Colon (tissue), 2 donors: ENCODE data around the gene DDX25.
"Not testable (repeated sequence)": the region's sequence is repeated elsewhere in the genome, so short reads cannot be mapped to it uniquely, and the experiment has no call there.

Source experiments
- FAIRE-seq: peaks from 2 replicates; lab custom pipeline; 2012; peaks lifted over from hg19 to GRCh38; lab: Jason Lieb, UNC
- donor health status: control.
- donor health status: control.

Gene DDX25

DNA sequence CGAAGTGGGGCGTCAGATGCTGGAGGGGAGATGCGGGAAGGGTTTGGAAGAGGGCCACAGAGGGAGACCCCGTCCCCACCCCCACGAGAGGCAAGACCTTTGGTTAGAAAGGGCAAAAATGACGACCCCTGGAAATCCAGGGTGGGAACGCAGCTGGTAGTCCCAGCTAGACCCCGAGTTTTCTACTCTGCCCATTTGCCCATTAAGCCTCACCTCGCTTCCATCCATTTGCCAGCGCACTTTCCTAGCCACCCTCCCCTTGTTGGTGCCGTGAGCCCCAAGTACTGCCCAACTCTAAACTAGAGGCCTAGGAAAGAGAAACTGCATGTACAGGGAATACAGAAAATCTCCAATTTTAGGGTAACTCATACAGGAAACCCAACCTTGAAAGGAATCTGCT is 370 bp downstream of the DDX25 start:
- no peak for FAIRE-seq

DNA sequence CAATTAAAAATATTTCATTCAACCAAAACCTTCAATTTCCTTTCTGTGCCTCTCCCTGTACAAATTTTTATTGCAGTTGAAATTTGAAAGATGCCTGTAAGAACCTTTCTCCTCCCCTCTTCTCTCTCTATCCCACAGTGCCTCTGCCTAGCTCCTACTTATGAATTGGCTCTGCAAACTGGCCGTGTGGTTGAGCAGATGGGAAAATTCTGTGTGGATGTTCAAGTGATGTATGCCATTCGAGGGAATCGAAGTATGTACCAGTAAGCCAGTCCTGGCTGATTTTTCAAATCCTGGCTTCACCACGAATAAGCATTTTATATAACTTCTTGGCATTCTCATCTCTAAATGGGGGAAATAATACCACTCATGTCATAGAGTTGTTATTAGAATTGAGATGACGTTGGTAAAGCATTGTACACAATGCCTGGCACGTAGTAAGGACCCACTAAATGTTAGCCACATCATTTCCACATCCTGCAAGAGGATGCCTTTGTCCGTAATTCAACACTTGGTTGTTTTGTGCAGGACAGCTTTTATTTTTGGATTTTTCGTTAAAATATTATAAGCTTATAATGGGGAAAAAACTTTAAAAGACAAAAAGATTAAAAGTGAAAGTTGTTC is 6.0 kb downstream of the DDX25 start:
- no peak for FAIRE-seq

DNA sequence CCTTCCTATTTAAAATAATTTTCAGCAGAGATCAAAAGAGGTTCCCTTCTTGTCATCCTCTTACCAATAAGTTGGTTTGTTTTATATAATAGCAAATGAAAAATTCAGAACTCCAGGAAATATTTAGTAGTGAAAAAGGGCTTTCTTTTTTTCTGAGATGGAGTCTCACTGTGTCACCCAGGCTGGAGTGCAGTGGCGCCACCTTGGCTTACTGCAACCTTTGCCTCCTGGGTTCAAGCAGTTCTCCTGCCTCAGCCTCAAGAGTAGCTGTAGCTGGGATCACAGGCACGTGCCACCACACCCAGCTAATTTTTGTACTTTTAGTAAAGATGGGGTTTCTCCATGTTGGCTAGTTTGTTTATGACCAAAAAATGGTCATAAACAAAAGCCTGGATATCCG is 10.3 kb downstream of the DDX25 start:
- not testable (repeated sequence) for FAIRE-seq

DNA sequence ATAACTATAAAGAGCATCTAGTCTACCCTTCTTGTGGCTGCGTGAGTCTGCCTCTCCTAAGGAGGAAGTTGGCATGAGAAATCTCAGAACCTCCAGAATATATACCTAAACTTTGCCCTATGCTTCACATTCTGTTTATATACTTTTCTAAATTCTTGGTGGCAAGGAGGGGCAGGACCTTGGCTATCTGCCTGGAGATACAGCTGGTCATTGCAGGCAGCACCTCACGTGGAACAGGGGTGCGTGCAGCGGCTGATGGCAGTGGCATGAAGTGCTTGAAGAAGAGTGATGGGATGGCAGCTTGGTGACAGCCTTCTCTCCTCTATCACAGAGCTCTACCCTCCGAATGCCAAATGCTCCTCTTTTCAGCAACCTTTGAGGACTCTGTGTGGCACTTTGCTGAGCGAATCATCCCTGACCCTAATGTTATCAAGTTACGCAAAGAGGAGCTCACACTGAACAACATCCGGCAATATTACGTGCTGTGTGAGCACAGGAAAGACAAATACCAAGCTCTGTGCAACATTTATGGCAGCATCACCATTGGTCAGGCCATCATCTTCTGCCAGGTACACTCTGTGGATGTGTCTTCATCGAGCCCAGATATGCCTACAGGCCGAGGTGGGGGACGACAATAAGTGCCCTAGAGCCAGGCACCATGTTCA is 12.5 kb downstream of the DDX25 start:
- no peak for FAIRE-seq

DNA sequence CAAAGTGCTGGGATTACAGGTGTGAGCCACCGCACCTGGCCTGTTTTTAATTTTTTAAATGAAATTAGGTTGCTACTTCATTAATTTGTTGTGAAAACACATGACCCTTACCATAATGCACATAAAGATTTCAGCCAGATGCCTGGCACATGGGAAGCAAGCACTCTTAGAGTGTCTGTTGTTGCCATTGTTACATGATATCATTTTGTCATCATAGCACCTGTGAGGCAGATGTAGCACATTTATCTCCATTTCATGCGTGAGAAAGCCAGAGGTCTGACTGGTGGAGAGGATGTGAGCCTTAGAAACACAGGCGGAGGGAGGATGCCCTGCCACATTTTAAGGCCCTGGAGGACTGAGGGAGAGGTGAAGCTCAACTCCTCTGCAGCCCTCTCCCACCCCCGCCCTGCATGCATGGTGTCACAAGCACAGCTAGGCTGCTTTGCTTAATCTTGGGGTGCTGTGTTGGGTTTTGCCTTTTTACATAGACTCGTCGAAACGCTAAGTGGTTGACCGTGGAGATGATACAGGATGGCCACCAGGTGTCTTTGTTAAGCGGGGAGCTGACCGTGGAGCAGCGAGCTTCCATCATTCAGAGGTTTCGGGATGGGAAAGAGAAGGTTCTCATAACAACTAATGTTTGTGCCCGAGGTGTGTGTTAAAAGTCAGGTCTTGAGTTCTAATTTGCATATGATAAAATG is 14.0 kb downstream of the DDX25 start:
- no peak for FAIRE-seq

DNA sequence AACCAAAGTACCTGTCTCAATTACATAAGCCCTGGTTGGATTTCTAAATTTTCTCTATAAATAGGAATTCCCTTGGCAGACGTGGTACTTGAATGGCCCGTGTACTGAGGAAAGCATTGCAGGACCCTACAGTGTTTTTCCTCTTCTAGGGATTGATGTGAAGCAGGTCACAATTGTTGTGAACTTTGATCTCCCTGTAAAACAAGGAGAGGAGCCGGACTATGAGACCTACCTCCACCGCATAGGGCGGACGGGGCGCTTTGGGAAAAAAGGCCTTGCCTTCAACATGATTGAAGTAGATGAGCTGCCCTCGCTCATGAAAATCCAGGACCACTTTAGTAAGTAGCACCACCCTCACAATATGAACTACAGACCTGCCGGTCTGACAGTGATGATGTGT is 16.7 kb downstream of the DDX25 start:
- no peak for FAIRE-seq

DNA sequence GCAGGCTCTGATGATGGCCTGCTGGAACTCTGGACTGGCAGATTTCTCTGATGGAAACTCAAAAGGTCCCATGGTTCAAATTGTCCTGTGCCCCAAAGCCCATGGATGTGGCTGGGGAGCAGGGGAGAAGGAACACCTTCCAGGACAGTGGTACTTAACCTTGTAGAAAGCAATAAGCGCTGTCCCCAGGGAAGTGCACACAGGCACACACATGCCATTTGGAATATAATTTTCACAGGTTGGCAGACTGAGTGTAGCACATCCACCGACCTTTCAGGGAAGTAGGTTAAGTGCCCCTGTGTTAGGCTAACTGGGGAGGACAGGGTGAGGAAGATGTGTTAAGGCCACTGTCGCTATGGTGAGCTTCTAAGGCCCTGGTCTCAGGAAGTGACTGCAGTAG is 17.8 kb downstream of the DDX25 start:
- no peak for FAIRE-seq

DNA sequence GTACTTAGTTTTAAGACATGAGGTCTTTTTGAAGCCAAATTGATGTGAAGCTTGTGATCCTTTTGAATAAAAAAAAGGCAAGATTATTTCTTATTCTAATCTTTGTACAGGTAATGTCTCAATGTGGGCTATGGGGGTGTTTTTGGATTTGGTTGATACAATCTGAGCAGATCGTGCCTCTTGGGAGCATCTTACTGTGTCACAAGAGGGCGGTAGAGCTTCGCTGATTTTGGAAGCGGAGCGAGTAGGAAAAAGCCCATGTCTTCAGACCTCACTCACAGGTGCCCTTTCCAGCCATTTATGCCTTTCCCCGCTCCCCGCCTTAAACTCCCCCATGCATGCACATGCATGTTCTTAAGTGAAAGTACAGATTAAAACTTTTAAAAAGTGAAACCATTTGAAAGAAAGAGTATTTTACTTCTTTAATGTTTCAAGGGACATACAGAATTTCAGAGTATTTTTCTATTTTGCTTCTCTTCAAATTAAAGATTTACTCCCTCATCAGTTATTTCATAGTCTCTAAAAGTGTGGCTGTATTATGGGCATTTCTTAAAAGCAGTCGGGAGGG is 18.8 kb downstream of the DDX25 start:
- no peak for FAIRE-seq

DNA sequence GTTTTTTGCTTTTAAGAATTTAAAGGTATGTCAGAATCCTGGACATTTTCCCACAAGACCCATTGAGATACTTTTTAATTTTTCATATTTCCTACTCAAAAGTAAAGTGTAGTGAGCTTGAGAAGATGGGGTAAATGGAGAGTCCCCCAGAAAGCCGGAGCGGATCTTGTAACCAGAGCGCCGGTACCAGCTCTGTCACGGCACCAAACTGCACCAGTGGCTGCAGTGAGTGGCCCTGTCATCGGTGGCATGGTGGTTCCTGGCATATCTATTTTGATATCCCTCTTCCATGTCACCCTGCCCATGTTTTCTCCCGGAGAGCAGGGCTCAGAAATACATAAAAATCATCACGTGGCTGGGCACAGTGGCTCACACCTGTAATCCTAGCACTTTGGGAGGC is 19.3 kb downstream of the DDX25 start:
- FAIRE-seq = no peak

DNA sequence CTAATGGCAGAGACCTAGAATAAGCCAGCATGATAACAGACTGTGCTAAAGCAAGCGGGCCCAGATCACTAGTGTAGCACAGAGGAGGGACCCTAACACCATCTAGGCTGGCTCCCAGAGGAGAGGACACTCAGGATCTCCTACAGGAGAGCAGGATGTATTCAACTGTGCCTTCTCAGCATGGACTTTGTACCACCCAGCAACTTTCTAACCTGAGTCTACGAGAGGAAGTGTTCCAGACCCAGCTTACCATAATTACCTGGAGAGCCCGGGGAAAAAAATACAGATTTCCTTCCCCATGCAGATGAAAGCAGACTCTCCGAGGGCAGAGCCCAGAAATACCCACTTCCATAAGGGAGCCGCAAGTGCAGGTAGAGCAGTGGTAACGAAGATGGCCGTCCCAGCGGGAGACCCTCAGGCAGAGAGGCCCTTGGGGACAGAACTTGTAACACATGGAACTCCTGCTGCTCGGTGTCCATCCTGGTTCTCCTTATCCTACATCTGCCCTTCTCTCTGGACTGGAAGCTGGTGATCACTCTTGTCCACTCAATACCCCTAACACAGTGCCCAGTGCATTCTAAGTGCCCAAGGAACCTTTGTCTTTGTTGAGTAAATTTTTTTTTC is 20.2 kb downstream of the DDX25 start:
- FAIRE-seq = no peak

DNA sequence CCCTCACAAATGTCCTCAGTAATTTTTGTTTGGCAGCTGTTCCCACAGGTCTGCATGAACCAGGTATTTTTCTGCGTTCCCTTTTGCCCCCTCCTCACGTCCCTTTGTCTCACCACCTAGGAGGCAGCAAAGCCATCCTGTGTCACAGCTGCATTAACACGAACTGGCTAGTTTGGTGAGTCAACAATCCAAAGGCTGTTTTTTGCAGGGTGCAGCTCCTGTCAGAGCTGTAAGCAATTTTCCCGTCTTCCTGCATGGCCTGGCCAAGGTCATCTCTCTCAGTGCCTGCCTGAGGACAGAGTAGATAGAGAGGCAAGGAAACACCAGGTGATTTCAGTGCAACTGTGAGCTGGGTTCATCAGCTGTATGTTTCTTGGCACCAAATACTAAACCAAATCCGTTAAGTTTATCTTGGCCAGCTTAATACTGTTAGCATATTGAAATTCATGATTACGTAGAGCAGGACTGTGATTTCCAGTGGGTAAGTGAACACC is 21.0 kb downstream of the DDX25 start:
- FAIRE-seq = no peak

DNA sequence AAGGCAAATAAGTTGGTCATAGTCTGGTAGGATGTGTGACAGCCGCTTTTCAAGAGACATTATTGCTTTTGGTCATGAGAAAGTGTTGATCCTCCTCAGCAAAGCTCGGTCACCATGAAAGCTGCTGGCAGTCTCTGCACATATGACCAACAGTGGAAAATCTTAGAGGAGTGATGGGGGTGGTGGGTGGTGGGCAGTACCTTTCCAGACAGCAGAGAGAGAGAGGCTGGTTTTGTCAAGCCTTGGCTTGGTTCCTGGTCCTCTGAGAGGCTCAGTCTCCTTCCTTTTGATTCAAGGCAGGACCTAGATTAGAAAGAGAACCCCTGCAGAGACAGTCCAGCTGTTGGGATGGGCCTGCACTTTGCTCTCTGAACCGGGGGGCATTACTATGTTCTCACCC is 21.5 kb downstream of the DDX25 start:
- FAIRE-seq = no peak

DNA sequence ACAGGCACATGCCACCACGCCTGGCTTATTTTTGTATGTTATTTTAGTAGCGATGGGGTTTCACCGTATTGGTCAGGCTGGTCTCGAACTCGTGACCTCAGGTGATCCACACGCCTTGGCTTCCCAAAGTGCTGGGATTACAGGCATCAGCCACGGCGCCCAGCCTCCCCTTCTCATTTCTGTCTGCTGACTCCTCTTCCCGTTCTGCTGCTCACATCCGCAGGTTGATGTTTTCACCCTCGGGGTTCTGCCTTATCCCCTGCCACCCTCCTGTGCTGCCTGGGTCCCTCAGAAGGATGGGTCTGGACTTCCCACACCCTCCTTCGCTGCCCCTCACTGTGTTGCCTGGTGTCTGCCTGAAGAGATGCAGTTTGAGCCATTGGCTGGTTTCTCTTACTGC is 22.4 kb downstream of the DDX25 start:
- FAIRE-seq = no peak

DNA sequence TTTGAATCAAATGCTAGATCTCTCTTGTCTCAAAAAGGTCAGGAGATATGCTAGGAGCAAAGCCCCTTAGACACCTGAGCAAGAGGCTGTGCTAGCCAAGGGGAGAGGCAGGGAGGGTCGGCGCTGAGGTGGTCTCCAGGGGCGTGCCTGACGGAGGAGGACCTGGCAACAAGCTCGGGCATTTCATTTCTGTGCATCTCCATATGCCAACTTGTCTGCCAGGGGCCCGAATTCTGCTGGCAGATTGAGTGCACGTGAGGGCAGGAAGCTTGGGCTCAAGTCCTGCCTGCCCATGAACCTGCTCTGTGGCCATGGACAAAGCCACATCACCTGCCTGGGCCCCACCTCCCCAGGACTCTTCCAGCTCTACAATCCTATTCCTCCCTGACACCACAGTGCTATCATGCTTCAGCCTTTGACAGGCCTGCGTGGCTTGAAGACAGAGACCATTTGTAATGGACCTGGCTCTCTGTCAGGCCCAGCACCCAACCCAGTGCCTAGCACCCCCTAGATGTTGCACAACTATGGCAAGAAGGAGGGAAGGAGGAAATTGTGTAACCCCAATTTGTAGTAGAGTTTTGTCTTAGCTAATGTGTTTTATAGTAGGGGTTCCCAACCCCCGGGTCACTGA is 25.3 kb downstream of the DDX25 start:
- FAIRE-seq = no peak

DNA sequence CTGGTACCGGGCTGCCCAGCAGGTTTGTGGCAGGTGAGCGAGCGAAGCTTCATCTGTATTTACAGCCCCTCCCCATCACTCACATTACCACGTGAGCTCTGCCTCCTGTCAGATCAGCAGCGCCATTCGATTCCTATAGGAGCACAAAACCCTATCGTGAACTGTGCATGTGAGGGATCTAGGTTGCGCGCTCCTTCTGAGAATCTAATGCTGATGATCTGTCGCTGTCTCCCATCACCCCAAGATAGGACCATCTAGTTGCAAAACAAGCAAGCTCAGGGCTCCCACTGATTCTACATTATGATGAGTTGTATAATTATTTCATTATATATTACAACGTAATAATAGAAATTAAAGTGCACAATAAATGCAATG is 25.8 kb downstream of the DDX25 start:
- no peak for FAIRE-seq

DNA sequence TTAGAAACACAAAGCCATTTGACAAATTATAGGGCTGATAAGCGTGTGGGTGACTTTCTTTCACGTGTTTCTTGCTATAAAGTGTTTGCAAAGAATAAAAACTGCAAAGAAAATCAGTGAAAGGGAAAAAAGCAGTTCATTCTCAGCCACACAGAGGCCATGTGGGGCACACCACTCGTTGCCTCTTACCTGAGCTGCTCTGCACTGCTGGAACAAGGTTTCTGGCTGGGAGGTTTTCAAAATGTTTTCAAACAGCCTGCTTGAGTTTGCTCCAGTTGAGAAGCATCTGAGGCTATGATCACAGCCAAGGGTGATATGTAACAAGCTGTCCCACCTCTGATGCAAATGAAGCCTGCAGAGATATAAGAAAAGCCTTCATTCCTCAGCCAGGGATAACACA is 26.8 kb downstream of the DDX25 start:
- FAIRE-seq = no peak

DNA sequence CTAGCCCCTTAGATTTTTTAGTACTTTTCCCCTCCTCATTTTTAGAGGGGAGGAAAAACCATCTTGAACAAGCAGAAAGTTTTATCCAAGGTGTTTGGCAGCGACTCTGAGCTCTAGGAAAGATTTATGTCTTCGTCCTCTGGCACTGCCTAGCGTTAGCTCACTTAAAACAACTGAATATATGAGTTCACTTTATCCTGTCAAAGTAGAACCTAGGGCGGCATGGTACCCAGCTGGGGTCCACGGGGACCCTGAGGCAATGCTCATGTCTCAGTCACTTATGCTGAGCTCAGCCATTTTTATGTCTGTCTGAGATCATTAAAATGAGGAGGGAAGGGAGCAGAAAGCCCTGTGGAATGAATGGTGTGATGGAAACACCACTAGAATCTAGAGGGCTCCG is 27.4 kb downstream of the DDX25 start:
- FAIRE-seq = no peak

DNA sequence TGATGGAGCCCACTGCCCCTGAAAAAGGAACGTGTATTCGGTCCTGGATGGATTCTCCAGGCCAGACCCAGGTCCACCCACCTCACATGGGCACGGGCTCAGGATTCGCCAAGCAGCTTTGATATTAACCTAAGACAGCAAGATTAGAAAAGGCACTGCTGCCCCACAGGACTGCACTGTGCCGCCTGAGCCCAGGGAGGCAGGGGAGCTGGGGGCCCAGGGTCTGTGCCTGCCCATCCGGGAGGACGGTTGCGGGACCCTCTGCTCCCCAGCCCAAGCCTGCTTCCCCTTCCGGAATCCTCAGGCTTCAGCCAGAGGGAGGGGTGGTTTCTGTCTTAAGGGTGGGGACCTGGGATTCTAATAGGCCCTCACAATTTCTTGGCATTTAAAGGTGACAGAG is 28.0 kb downstream of the DDX25 start:
- no peak for FAIRE-seq

DNA sequence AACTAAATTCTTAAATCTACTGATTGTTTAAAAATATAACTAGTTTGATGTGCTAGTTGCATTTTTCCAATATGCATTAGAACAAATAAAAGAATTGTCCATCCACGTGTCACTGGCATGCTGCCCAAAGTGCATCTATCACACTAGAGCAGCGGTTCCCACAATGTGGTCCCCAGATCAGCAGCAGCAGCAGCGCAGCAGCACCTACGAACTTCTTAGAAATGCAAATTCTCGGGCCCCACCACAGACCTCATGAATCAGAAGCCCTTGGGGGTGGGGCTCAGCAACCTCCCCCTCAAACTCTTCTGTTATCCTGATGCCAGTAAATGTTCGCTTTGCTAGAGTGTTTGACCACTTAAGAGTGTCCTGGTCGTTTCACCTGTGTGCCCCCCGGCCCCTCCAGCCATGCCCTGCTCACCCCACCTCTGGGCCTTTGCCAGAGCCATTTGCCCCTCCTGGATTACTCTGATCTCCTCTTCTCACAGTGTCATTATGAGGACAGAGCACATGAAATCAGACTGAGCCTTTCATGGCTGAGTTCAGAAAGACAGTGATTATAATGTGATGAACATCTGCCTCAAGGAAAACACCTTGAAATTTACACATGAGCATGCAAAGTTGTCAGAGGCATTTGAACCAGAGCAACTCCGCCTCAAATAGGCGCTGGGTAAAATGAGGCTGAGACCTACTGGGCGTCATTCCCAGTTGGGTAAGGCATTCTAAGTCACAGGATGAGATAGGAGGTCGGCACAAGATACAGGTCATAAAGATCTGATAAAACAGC is 28.9 kb downstream of the DDX25 start:
- no peak for FAIRE-seq

DNA sequence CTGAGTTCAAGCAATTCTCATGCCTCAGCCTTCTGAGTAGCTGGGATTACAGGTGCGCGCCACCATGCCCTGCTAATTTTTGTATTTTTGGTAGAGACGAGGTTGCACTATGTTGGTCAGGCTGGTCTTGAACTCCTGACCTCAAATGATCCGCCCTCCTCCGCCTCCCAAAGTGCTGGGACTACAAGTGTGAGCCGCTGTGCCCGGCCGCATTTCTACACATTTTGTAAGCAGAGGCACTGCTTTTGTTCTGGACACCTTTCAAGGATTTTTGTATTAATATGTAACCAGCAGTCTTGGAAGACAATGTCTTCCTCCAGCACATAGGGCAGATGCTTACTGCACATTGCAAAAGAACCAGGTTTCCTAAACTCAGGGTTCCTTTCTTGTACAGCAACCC is 30.2 kb downstream of the DDX25 start:
- no peak for FAIRE-seq

DNA sequence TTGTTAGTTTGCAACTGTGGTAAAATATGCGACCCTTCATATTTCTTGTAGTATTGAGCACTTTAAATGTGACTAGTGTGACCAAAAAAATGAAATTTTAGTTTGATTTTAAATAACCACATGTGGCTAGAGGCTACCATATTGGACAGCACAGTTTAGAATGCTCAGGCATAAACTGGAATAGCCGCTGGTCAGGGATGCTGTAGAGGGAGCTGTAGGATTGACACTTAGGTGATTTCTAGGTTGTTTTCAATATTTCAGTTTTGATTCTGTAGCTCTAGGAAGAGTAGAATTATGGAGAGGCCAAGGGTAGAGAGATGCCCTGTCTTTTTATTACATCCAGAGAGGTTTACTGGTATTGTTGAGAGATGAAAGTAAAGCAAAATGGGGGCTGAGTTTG is 30.7 kb downstream of the DDX25 start:
- FAIRE-seq = no peak
